HepG2 (cell line): ENCODE results near the gene NFIC. TPM values are rescaled to one million over a fixed set of nuclear protein-coding genes. Genes with fewer than 3 reads are reported as not detected.

Experiments used
- ASH2L ChIP-seq: fragments of 300-600, 200-600 bp; sonication (generic); IDR thresholded peaks from 2 replicates; pipeline ENCODE4 v1.7.0; 2017; ENCODE audit warnings: low read depth, mild to moderate bottlenecking, moderate library complexity, mixed read lengths, low read length; ENCODE audit not compliant: insufficient read length
- ATF4 ChIP-seq, 2 experiments: fragments of 450-650 bp in 1 of 2; sonication (generic) in 1 of 2; formaldehyde crosslinking; IDR thresholded peaks; 2 replicates each; pipeline versions ENCODE4 v1.5.0 to v1.8.0; 2020 to 2022; ENCODE audit warnings: mild to moderate bottlenecking in 1 of 2, missing genetic modification reagents in 1 of 2
- CSRNP2 ChIP-seq: sonication (generic); formaldehyde crosslinking; conservative IDR thresholded peaks from 2 replicates; pipeline ENCODE4 v1.8.0; 2022; ENCODE audit warnings: low read depth, missing genetic modification reagents
- ETV5 ChIP-seq: IDR thresholded peaks from 2 replicates; pipeline ENCODE4 v1.6.1; 2018; ENCODE audit warnings: missing biosample characterization, missing genetic modification reagents, inconsistent platforms, borderline replicate concordance
- FOXO1 ChIP-seq: sonication (generic); formaldehyde crosslinking; IDR thresholded peaks from 2 replicates; pipeline ENCODE4 v1.4.0; 2020; ENCODE audit warnings: missing genetic modification reagents
- MIER3 ChIP-seq: IDR thresholded peaks from 2 replicates; pipeline ENCODE4 v1.6.1; 2016; ENCODE audit warnings: missing compliant biosample characterization, borderline replicate concordance
- MLXIP ChIP-seq: sonication (generic); formaldehyde crosslinking; IDR thresholded peaks from 2 replicates; pipeline ENCODE4 v1.9.0; 2021; ENCODE audit warnings: missing genetic modification reagents, borderline replicate concordance
- MXD4 ChIP-seq: IDR thresholded peaks from 2 replicates; pipeline ENCODE4 v1.6.1; 2016; ENCODE audit warnings: mild to moderate bottlenecking, missing biosample characterization, missing genetic modification reagents
- NKX3-1 ChIP-seq: sonication (generic); formaldehyde crosslinking; IDR thresholded peaks from 2 replicates; pipeline ENCODE4 v1.5.0; 2020; ENCODE audit warnings: missing genetic modification reagents
- SP5 ChIP-seq: IDR thresholded peaks from 2 replicates; pipeline ENCODE4 v1.6.1; 2016; ENCODE audit warnings: low read depth, borderline replicate concordance
- TRIM24 ChIP-seq: sonication (generic); formaldehyde crosslinking; IDR thresholded peaks from 2 replicates; pipeline ENCODE4 v1.8.0; 2022; ENCODE audit warnings: mild to moderate bottlenecking, missing genetic modification reagents
- ZBTB38 ChIP-seq: sonication (generic); formaldehyde crosslinking; IDR thresholded peaks from 2 replicates; pipeline ENCODE4 v1.5.1; 2020; ENCODE audit warnings: mild to moderate bottlenecking, missing genetic modification reagents
- ZBTB46 ChIP-seq: sonication (generic); formaldehyde crosslinking; IDR thresholded peaks from 2 replicates; pipeline ENCODE4 v1.4.0; 2020; ENCODE audit warnings: mild to moderate bottlenecking, missing genetic modification reagents, borderline replicate concordance
- ZNF629 ChIP-seq: sonication (generic); formaldehyde crosslinking; conservative IDR thresholded peaks from 2 replicates; pipeline ENCODE4 v1.5.0; 2020; ENCODE audit warnings: missing genetic modification reagents
- ZNF644 ChIP-seq: IDR thresholded peaks from 2 replicates; pipeline ENCODE4 v1.6.1; 2016; ENCODE audit warnings: low read depth
- ZNF710 ChIP-seq: sonication (generic); formaldehyde crosslinking; IDR thresholded peaks from 2 replicates; pipeline ENCODE4 v1.5.0; 2020; ENCODE audit warnings: mild to moderate bottlenecking, missing genetic modification reagents, borderline replicate concordance
- ZNF784 ChIP-seq: sonication (generic); formaldehyde crosslinking; IDR thresholded peaks from 2 replicates; pipeline ENCODE4 v1.5.1; 2020; ENCODE audit warnings: missing genetic modification reagents, mild to moderate bottlenecking, borderline replicate concordance
- ZSCAN12 ChIP-seq: sonication (generic); formaldehyde crosslinking; IDR thresholded peaks from 2 replicates; pipeline ENCODE4 v1.9.0; 2021; ENCODE audit warnings: mild to moderate bottlenecking, missing genetic modification reagents
- polyA plus RNA-seq, 8 experiments: library from polyadenylated mRNA; depleted of rRNA in 3 of 8; stranded (reverse) in 7 of 8; unstranded in 1 of 8; fragments of >200 nt; fragmentation: Illumina TruSeq in 4 of 8; extraction: Trizol in 4 of 8; gene quantifications; 2 replicates each; pipeline versions ENCODE4 v1.2.1 to v1.2.3, GENCODE V29; 2011 to 2016; ENCODE audit warnings: low read depth in 4 of 8, missing spikeins in 1 of 8, mixed read lengths in 1 of 8; ENCODE audit not compliant: insufficient read depth in 1 of 8
- total RNA-seq, 5 experiments: library from RNA; depleted of rRNA; stranded (reverse); fragments of >200 nt; fragmentation: Illumina TruSeq; extraction: Trizol; gene quantifications; 2 replicates each; pipeline ENCODE4 v1.2.3, GENCODE V29; 2016; ENCODE audit warnings: low read depth in 1 of 5

The NFIC gene
- total and polyA plus RNA-seq, 2 of the 13 experiments (the other 11 are each of a cell fraction or from before 2014, with no cell fraction given) = 1.3 to 2.5 TPM

- TF ChIP-seq ZNF710 (CRISPR knock-in tag) = peak; percentile 40; the same call in 1 of the 2 replicates
- TF ChIP-seq ASH2L = peak; percentile 23
- no peak for TF ChIP-seq NKX3-1 (CRISPR knock-in tag)
- TF ChIP-seq ZBTB38 (CRISPR knock-in tag) = peak; percentile 85
- TF ChIP-seq CSRNP2 (CRISPR knock-in tag) = no peak
- peak; percentile 68 for TF ChIP-seq ZNF644 (CRISPR knock-in tag)
- peak; percentile 71; the same call in 1 of the 2 replicates for TF ChIP-seq ETV5 (CRISPR knock-in tag)
- TF ChIP-seq MLXIP (CRISPR knock-in tag) = no peak
- peak; percentile 71; the same call in 1 of the 2 replicates for TF ChIP-seq MIER3 (CRISPR knock-in tag)
- peak; percentile 58; the same call in 1 of the 2 replicates for TF ChIP-seq ZNF629
- TF ChIP-seq ZBTB46 (CRISPR knock-in tag) = no peak
- TF ChIP-seq MXD4 (CRISPR knock-in tag) = 0 out of 2 replicates have a peak, but pooled peaks have one; percentile 22
- TF ChIP-seq TRIM24 (CRISPR knock-in tag) = no peak
- 0 out of 2 replicates have a peak, but pooled peaks have one; percentile 16 for TF ChIP-seq SP5
- no peak for TF ChIP-seq ZNF784 (CRISPR knock-in tag)
- no peak for TF ChIP-seq ATF4 (CRISPR knock-in tag; IDR thresholded peaks at IDR 0.05)
- peak; percentile 75 for TF ChIP-seq FOXO1 (CRISPR knock-in tag)
- no peak for TF ChIP-seq ZSCAN12
Observed at GRCh38 chr19:3409346-3410064, 43.1 kb downstream of the NFIC start (continued).
